Kidney (tissue), 14 donors: ENCODE data around the gene CPT2. TPM values are rescaled to one million over a fixed set of nuclear protein-coding genes. Genes with fewer than 3 reads are reported as not detected.

Source experiments
- DNase-seq, 5 donors: peaks; one replicate each; pipeline ENCODE4 v3.0.0-alpha.2; 2013 to 2020
- FAIRE-seq: peaks from 2 replicates; lab custom pipeline; 2012; peaks lifted over from hg19 to GRCh38; lab: Jason Lieb, UNC
- H3K27ac ChIP-seq, 2 donors: one replicate each; pipeline ENCODE4 v1.7.0; 2013; ENCODE audit warnings: low read depth in 2 of 2, low read length in 2 of 2, inconsistent platforms in 1 of 2
- H3K27me3 ChIP-seq: one replicate; pipeline ENCODE4 v1.7.1; 2013; ENCODE audit warnings: low read length, inconsistent platforms; ENCODE audit not compliant: control insufficient read depth, insufficient read depth
- H3K36me3 ChIP-seq, 3 donors: one replicate each; pipeline versions ENCODE4 v1.7.0 to v1.7.1; 2013; ENCODE audit warnings: low read length in 3 of 3, control low read depth in 1 of 3, inconsistent platforms in 1 of 3; ENCODE audit not compliant: insufficient read depth in 3 of 3, control insufficient read depth in 2 of 3
- H3K4me1 ChIP-seq, 3 donors: one replicate each; pipeline versions ENCODE4 v1.7.0 to v1.7.1; 2013; ENCODE audit warnings: low read length in 3 of 3, inconsistent platforms in 1 of 3, low read depth in 1 of 3; ENCODE audit not compliant: control insufficient read depth in 2 of 3, insufficient read depth in 2 of 3
- H3K4me3 ChIP-seq, 3 donors: one replicate each; pipeline versions ENCODE4 v1.7.0 to v1.8.1; 2013; ENCODE audit warnings: low read length in 3 of 3, control low read depth in 1 of 3, inconsistent platforms in 1 of 3
- H3K9ac ChIP-seq, 3 donors: one replicate each; pipeline versions ENCODE4 v1.7.0 to v1.7.1; 2013; ENCODE audit warnings: low read length in 3 of 3, control low read depth in 1 of 3, inconsistent platforms in 1 of 3
- H3K9me3 ChIP-seq, 3 donors: one replicate each; pipeline versions ENCODE4 v1.7.0 to v1.7.1; 2013; ENCODE audit warnings: low read length in 3 of 3, control low read depth in 1 of 3, inconsistent platforms in 1 of 3; ENCODE audit not compliant: control insufficient read depth in 2 of 3, insufficient read depth in 1 of 3
- intact Hi-C: fragments of 100-400 bp; cut with DNase I; formaldehyde crosslinking; loops from one replicate; pipeline ENCODE4 v1.11.1; 2022
- polyA plus RNA-seq: library from polyadenylated mRNA; stranded (reverse); fragments of 350-450 nt; fragmentation: Illumina TruSeq; extraction: RNeasy Lipid Tissue Mini Kit (QIAGEN cat#74804); gene quantifications from one replicate; pipeline ENCODE4 v1.2.3, GENCODE V29; 2014; ENCODE audit warnings: low read depth, low replicate concordance; ENCODE audit not compliant: insufficient read depth
- total RNA-seq: library from RNA; stranded (reverse); fragmentation: NEBNext Ultra II Directional; extraction: Animal tissue kit (Norgen Biotek cat#: 25700); gene quantifications from one replicate; pipeline ENCODE4 v1.2.1, GENCODE V29; 2021
- TF ChIP-seq, protein P1 (sequence below): IDR thresholded peaks from 3 replicates; pipeline ENCODE4 v1.5.1; 2012; ENCODE audit warnings: mild to moderate bottlenecking, moderate library complexity, borderline replicate concordance; ENCODE audit not compliant: insufficient read depth; ENCODE audit errors: extremely low read depth
- donor health status: control.
- donor health status: control.
- donor health status: control.
- donor health status: control.
- donor health status: control.
- donor health status: DM: yes; HTN: yes; CAD: no.
- donor health status: Normal renal cell carcinoma (clear cell type).

Gene CPT2
- total and polyA plus RNA-seq, 2 donors from 2014 or later: 24.2 to 57.7 TPM

DNA sequence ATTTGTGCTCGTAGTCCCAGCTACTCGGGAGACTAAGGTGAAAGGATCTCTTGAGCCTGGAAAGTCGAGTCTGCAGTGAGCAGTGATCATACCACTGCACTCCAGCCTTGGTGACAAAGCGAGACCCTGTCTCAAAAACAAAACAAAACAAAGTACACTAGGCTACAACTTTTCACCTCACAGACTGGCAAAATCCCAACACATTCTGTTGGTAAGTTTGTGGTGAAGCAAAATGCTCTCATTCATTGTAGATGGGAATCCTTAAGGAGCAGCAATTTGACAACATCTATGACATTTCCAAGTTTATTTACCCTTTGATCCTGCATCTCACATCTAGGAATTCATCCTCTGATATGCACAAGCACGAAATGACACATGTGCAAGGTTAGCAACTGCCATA is 34.0 kb upstream of the CPT2 start:
- H3K27me3 ChIP-seq: no peaks in the 10 kb centered on the region
- no peaks in the 10 kb centered on the region for H3K9me3 ChIP-seq
- no peak overlapping the region for H3K9ac ChIP-seq
- H3K4me3 ChIP-seq: no peak overlapping the region
- DNase-seq (no peak), FAIRE-seq (no peak)
- H3K4me1 ChIP-seq: no peaks in the 10 kb centered on the region
- intact Hi-C loops: no loop called here
- TF ChIP-seq, protein P1, sequence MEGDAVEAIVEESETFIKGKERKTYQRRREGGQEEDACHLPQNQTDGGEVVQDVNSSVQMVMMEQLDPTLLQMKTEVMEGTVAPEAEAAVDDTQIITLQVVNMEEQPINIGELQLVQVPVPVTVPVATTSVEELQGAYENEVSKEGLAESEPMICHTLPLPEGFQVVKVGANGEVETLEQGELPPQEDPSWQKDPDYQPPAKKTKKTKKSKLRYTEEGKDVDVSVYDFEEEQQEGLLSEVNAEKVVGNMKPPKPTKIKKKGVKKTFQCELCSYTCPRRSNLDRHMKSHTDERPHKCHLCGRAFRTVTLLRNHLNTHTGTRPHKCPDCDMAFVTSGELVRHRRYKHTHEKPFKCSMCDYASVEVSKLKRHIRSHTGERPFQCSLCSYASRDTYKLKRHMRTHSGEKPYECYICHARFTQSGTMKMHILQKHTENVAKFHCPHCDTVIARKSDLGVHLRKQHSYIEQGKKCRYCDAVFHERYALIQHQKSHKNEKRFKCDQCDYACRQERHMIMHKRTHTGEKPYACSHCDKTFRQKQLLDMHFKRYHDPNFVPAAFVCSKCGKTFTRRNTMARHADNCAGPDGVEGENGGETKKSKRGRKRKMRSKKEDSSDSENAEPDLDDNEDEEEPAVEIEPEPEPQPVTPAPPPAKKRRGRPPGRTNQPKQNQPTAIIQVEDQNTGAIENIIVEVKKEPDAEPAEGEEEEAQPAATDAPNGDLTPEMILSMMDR: no peak
- H3K36me3 ChIP-seq: no peaks in the 10 kb centered on the region
- H3K27ac ChIP-seq: no peak overlapping the region

DNA sequence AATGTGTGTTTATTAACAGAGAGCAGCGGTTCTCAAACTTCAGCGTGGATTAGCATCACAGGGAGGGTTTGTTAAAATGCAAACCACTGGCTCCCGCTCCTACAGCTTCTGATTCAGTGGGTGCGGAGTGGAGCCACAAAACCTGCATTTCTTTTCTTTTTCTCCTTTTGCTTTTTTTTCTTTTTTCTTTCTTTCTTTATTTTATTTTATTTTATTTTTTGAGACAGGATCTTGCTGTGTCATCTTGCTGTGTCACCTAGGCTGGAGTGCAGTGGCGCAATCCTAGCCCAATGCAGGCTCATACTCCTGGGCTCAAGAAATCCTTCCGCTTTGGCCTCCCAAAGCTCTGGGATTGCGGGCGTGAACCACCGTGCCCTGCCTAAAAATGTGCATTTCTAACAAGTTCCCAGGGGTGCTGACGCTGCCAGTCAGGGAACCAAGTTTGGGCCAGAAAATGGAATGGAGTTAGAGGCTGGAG is 33.3 kb upstream of the CPT2 start:
- Histone ChIP-seq H3K36me3 (no peaks in the 10 kb centered on the region), H3K4me1 (no peaks in the 10 kb centered on the region), H3K4me3 (no peak overlapping the region), H3K27me3 (no peaks in the 10 kb centered on the region), H3K9me3 (no peaks in the 10 kb centered on the region), H3K27ac (no peak overlapping the region), H3K9ac (no peak overlapping the region)
- intact Hi-C loops: no loop called here
- FAIRE-seq: no peak
- TF ChIP-seq, protein P1: no peak
- no peak for DNase-seq

DNA sequence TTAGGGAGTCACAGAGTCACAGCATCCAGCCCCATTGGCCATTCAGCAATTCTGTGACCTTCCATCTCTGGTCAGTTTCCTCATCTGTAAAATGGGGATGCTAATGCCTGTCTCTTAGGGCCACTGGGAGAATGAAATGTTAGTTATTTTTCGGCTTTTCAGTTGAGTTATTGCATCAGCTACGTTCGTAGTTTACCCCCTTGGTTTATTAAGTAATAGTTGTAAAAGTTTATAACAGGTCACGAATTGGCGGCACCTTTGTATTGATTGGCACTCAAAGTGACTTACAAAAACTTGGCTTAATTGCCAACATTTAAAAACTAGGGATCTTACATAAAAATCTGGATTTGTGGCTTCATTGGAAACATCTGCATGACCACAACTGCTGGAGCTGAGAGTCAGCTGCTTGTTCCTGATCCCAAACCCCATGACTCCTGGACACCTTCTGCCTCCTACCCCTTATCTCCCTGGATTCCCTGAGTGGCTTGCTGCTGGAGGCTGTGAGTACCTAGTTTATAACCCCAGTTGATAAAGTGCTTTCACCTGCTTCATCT is 31.1 kb upstream of the CPT2 start:
- Histone ChIP-seq H3K36me3 (no peaks in the 10 kb centered on the region), H3K9ac (no peak overlapping the region), H3K4me3 (no peak overlapping the region), H3K4me1 (no peaks in the 10 kb centered on the region), H3K9me3 (no peaks in the 10 kb centered on the region), H3K27ac (no peak overlapping the region), H3K27me3 (no peaks in the 10 kb centered on the region)
- intact Hi-C loops: no loop called here
- no peak for FAIRE-seq
- TF ChIP-seq, protein P1: no peak
- DNase-seq: no peak

DNA sequence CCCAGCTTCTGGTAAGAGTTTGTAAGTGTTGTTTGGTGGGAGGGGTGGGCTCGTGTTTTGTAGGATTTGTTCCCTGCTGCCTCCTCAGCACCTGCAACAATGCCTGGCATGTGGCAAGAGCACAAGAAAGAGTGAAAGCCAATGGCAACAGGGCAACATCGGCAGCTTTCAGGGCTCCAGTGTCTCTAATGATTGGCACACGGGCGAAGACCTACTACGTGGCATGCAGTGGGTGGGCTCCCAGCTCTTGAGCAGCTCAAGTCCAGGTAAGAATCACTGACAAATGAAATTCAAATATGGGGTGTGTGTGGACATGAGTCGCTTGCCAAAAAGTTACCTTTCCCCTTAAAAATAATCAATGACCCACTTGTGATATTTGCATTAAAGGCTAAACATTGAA is 30.3 kb upstream of the CPT2 start:
- no peak overlapping the region for H3K9ac ChIP-seq
- FAIRE-seq (no peak), DNase-seq (no peak)
- H3K27me3 ChIP-seq: no peaks in the 10 kb centered on the region
- no peaks in the 10 kb centered on the region for H3K36me3 ChIP-seq
- no peaks in the 10 kb centered on the region for H3K4me1 ChIP-seq
- H3K9me3 ChIP-seq: no peaks in the 10 kb centered on the region
- H3K27ac ChIP-seq: no peak overlapping the region
- no peak overlapping the region for H3K4me3 ChIP-seq
- intact Hi-C loops: no loop called here
- TF ChIP-seq, protein P1: no peak
